Activated T-helper 17 cell treated with anti-CD3 and anti-CD28 coated beads, Interleukin-2, amount 50 U/mL, for 72 hours (primary cell): Measurements from ENCODE around the gene TSNAXIP1. TPM values are rescaled to one million over a fixed set of nuclear protein-coding genes. Genes with fewer than 3 reads are reported as not detected.

Source experiments
- ATAC-seq: fragments of 150-1000 bp; cut with Tn5 transposase; replicated peaks from 2 replicates; pipeline ENCODE4 v1.10.0; 2021; ENCODE audit warnings: mild to moderate bottlenecking, moderate library complexity
- H3K27ac Mint-ChIP-seq: one replicate; pipeline ENCODE4 v1.8.0; 2022; ENCODE audit warnings: mixed read lengths
- H3K27me3 Mint-ChIP-seq: one replicate; pipeline ENCODE4 v1.8.0; 2022; ENCODE audit warnings: mixed read lengths
- H3K36me3 Mint-ChIP-seq: one replicate; pipeline ENCODE4 v1.8.0; 2022; ENCODE audit warnings: low read depth, mild to moderate bottlenecking, mixed read lengths
- H3K4me1 Mint-ChIP-seq: one replicate; pipeline ENCODE4 v1.8.0; 2022; ENCODE audit warnings: mixed read lengths
- H3K4me3 Mint-ChIP-seq: one replicate; pipeline ENCODE4 v1.8.0; 2022; ENCODE audit warnings: mild to moderate bottlenecking, mixed read lengths
- H3K9me3 Mint-ChIP-seq: one replicate; pipeline ENCODE4 v1.8.0; 2022; ENCODE audit warnings: mixed read lengths
- total RNA-seq, 2 donors: library from RNA; stranded (reverse); gene quantifications; one replicate each; pipeline ENCODE4 v1.2.3, GENCODE V29; 2022

The TSNAXIP1 gene
- total RNA-seq, 2 donors from 2014 or later, result 0.26 TPM; not detected in 1

GRCh38 chr16:67872631-67873434, 66.1 kb downstream of the TSNAXIP1 start, which contains the start of gene EDC4:
Gene EDC4, plus strand, starts transcription at chr16:67873052. Its CDS starts 210 bp downstream, at chr16:67873262.
- H3K9me3 Mint-ChIP-seq, result no peaks in the 10 kb centered on the region
- H3K4me3 Mint-ChIP-seq, result peak within 1 kb of the TSS; percentile 99
- peak within 1 kb of the TSS; percentile 97 for H3K27ac Mint-ChIP-seq
- ATAC-seq, result peak; percentile 89
- peaks cover 73% of the 10 kb centered on the region for H3K36me3 Mint-ChIP-seq
- no peaks in the 10 kb centered on the region for H3K27me3 Mint-ChIP-seq
- H3K4me1 Mint-ChIP-seq, result peaks cover 16% of the 10 kb centered on the region

- peaks cover 75% of the 10 kb centered on the region for H3K36me3 Mint-ChIP-seq
- H3K4me1 Mint-ChIP-seq, result peaks cover 16% of the 10 kb centered on the region
- no peaks in the 10 kb centered on the region for H3K9me3 Mint-ChIP-seq
- H3K27ac Mint-ChIP-seq, result peak overlapping the region; percentile 97
- peak; percentile 21 for ATAC-seq
- H3K27me3 Mint-ChIP-seq, result no peaks in the 10 kb centered on the region
- H3K4me3 Mint-ChIP-seq, result peak overlapping the region; percentile 99
These were observed 67.0 kb downstream of the TSNAXIP1 start for GRCh38 chr16:67873435-67874370.

GRCh38 chr16:67874372-67874771, 67.7 kb downstream of the TSNAXIP1 start:
- peak overlapping the region; percentile 97 for H3K27ac Mint-ChIP-seq
- no peaks in the 10 kb centered on the region for H3K9me3 Mint-ChIP-seq
- no peaks in the 10 kb centered on the region for H3K27me3 Mint-ChIP-seq
- H3K4me1 Mint-ChIP-seq, result peaks cover 16% of the 10 kb centered on the region
- peaks cover 76% of the 10 kb centered on the region for H3K36me3 Mint-ChIP-seq
- peak overlapping the region; percentile 99 for H3K4me3 Mint-ChIP-seq
- no peak for ATAC-seq

- H3K36me3 Mint-ChIP-seq, result peaks cover 81% of the 10 kb centered on the region
- no peak overlapping the region for H3K4me3 Mint-ChIP-seq
- H3K27ac Mint-ChIP-seq, result no peak overlapping the region
- H3K27me3 Mint-ChIP-seq, result no peaks in the 10 kb centered on the region
- no peak for ATAC-seq
- H3K9me3 Mint-ChIP-seq, result no peaks in the 10 kb centered on the region
- H3K4me1 Mint-ChIP-seq, result peaks cover 16% of the 10 kb centered on the region
These were observed 70.4 kb downstream of the TSNAXIP1 start for GRCh38 chr16:67877064-67877463.

Other genes with a start within 250 kb of the TSNAXIP1 start
- 10 to 100 TPM; 41.2 to 49.4 TPM for gene CTCF, start 244.4 kb upstream of the TSNAXIP1 start, total RNA-seq
- gene CARMIL2, start 161.7 kb upstream of the TSNAXIP1 start, total RNA-seq, result 100 to 1,000 TPM; 134 to 169 TPM
- 10 to 100 TPM; 37.5 to 63.4 TPM for gene ACD, start 146.6 kb upstream of the TSNAXIP1 start, total RNA-seq
- gene PARD6A, start 145.9 kb upstream of the TSNAXIP1 start, total RNA-seq, result 10 to 100 TPM; 10.7 to 16.5 TPM
- gene ENKD1, start 140.1 kb upstream of the TSNAXIP1 start, total RNA-seq, result 1 to 10 TPM; 9.1 to 9.4 TPM
- 1 to 10 TPM; 1.5 to 1.8 TPM for gene C16orf86, start 140.1 kb upstream of the TSNAXIP1 start, total RNA-seq
- 10 to 100 TPM; 13.8 to 20.9 TPM for gene GFOD2, start 87.6 kb upstream of the TSNAXIP1 start, total RNA-seq
- gene RANBP10, start 329 bp upstream of the TSNAXIP1 start, total RNA-seq, result 10 to 100 TPM; 18.4 to 21.0 TPM
- 10 to 100 TPM; 29.9 to 51.6 TPM for gene THAP11, start 35.4 kb downstream of the TSNAXIP1 start, total RNA-seq
- 100 to 1,000 TPM in 1 of 2 donors, 10 to 100 TPM in 1; 82.9 to 175 TPM for gene NUTF2, start 40.0 kb downstream of the TSNAXIP1 start, total RNA-seq
- 10 to 100 TPM; 61.4 to 64.2 TPM for gene CENPT, start 40.8 kb downstream of the TSNAXIP1 start, total RNA-seq
- gene EDC4, start 66.2 kb downstream of the TSNAXIP1 start, total RNA-seq, result 100 to 1,000 TPM; 101 to 137 TPM
- gene NRN1L, start 78.0 kb downstream of the TSNAXIP1 start, total RNA-seq, result 1 to 10 TPM in 1 of 2 donors, not detected in 1; 1.2 TPM
- 10 to 100 TPM in 1 of 2 donors, 1 to 10 TPM in 1; 7.5 to 11.8 TPM for gene PSKH1, start 86.4 kb downstream of the TSNAXIP1 start, total RNA-seq
- gene CTRL, start 125.0 kb downstream of the TSNAXIP1 start, total RNA-seq, result 1 to 10 TPM; 4.0 to 6.1 TPM
- 100 to 1,000 TPM; 201 to 217 TPM for gene PSMB10, start 130.0 kb downstream of the TSNAXIP1 start, total RNA-seq
- 10 to 100 TPM; 15.0 to 19.1 TPM for gene LCAT, start 137.2 kb downstream of the TSNAXIP1 start, total RNA-seq
- gene SLC12A4, start 161.7 kb downstream of the TSNAXIP1 start, total RNA-seq, result 10 to 100 TPM; 34.6 to 47.0 TPM
- gene DPEP3, start 173.6 kb downstream of the TSNAXIP1 start, total RNA-seq, result under 1 TPM in 1 of 2 donors, not detected in 1; 0.19 TPM
- 1 to 10 TPM; 2.8 to 7.3 TPM for gene DPEP2, start 192.6 kb downstream of the TSNAXIP1 start, total RNA-seq
- not detected for gene DPEP2NB, start 209.0 kb downstream of the TSNAXIP1 start, total RNA-seq
- gene DDX28, start 216.3 kb downstream of the TSNAXIP1 start, total RNA-seq, result 10 to 100 TPM in 1 of 2 donors, 1 to 10 TPM in 1; 7.2 to 18.7 TPM
- gene DUS2, start 216.4 kb downstream of the TSNAXIP1 start, total RNA-seq, result 10 to 100 TPM; 24.6 to 35.0 TPM